Psoas muscle (tissue), 8 donors: ENCODE results near the gene NBEA. TPM values are rescaled to one million over a fixed set of nuclear protein-coding genes. Genes with fewer than 3 reads are reported as not detected.

Source experiments
- ATAC-seq, 4 donors: fragments of 200-7000 bp; cut with Tn5 transposase; one replicate each; pipeline ENCODE4 v1.9.1; 2020; ENCODE audit warnings: moderate library complexity in 3 of 4, mild to moderate bottlenecking in 2 of 4
- DNase-seq, 2 donors: peaks; one replicate each; pipeline ENCODE4 v3.0.0-alpha.2; 2020
- H3K27ac ChIP-seq: fragments of 200-600 bp; one replicate; pipeline ENCODE4 v1.8.0; 2022
- H3K27me3 ChIP-seq, 3 donors: fragments of 200-600 bp in 1 of 3; one replicate each; pipeline versions ENCODE4 v1.6.1 to v1.8.0; 2013 to 2022; ENCODE audit warnings: low read length in 2 of 3, mild to moderate bottlenecking in 2 of 3, moderate library complexity in 1 of 3; ENCODE audit not compliant: insufficient read depth in 3 of 3
- H3K36me3 ChIP-seq, 2 donors: fragments of 200-600 bp in 1 of 2; one replicate each; pipeline versions ENCODE4 v1.6.1 to v1.8.0; 2013 to 2022; ENCODE audit warnings: low read depth in 1 of 2, mild to moderate bottlenecking in 1 of 2, moderate library complexity in 1 of 2; ENCODE audit not compliant: insufficient read depth in 1 of 2
- H3K4me1 ChIP-seq: fragments of 200-600 bp; one replicate; pipeline ENCODE4 v1.8.0; 2022
- H3K4me3 ChIP-seq: fragments of 200-600 bp; one replicate; pipeline ENCODE4 v1.8.0; 2022; ENCODE audit warnings: mild to moderate bottlenecking
- H3K9me3 ChIP-seq: fragments of 200-600 bp; one replicate; pipeline ENCODE4 v1.8.0; 2022
- CTCF ChIP-seq: fragments of 200-600 bp; IDR thresholded peaks from one replicate; pipeline ENCODE4 v1.8.0; 2022; ENCODE audit warnings: antibody characterized with exemption
- WGBS, 3 donors: extraction: QIAGEN DNeasy Blood & Tissue Kit; methylation state at CpG; one replicate each; pipeline versions ENCODE4 v1.1.6 to v1.1.7; 2013; 5-methylcytosine and 5-hydroxymethylcytosine counted together
- intact Hi-C, 2 donors: fragments of 100-400 bp; cut with DNase I; formaldehyde crosslinking; loops; one replicate each; pipeline versions ENCODE4 v1.11.0 to v1.14.2; 2022
- polyA plus RNA-seq, 3 donors: library from polyadenylated mRNA; stranded (reverse); fragments of 200-250 nt; gene quantifications; one replicate each; pipeline ENCODE4 v1.2.3, GENCODE V29; 2013
- total RNA-seq, 4 donors: library from RNA; stranded (reverse); fragmentation: NEBNext Ultra II Directional in 2 of 4; extraction: Animal tissue kit (Norgen Biotek cat#: 25700) in 2 of 4; gene quantifications; one replicate each; pipeline versions ENCODE4 v1.2.1 to v1.2.4, GENCODE V29; 2021 to 2023
- donor health status: healthy with polysubstance abuse.
- donor health status: DM: no; HTN: no; CAD: no; lungs with moderate emphysema.
- donor health status: Bipolar disorder and iron deficiency.
- donor health status: healthy.
- donor health status: DM: yes; HTN: yes; CAD: no.
- donor health status: DM: no; HTN: no; CAD: no.
- donor health status: DM: no; HTN: no; CAD: no.
- donor health status: DM: yes; HTN: yes; CAD: no.

NBEA gene
- total and polyA plus RNA-seq, 7 donors: 0.99 to 5.3 (median 1.5) TPM

- no peak overlapping the region for H3K4me3 ChIP-seq
- intact Hi-C loops: no loop called here
- H3K9me3 ChIP-seq: no peaks in the 10 kb centered on the region
- no peak for TF ChIP-seq CTCF
- 73 to 80% (median 75%) methylated on average over 3 of the region's 3 CpGs for WGBS, 3 donors
- no peak for ATAC-seq
- H3K27ac ChIP-seq: no peak overlapping the region
- H3K27me3 ChIP-seq: no peaks in the 10 kb centered on the region
- H3K4me1 ChIP-seq: no peaks in the 10 kb centered on the region
- DNase-seq: no peak
- H3K36me3 ChIP-seq: peaks cover 0 to 5% of the 10 kb centered on the region in 2 donors
Measured at GRCh38 chr13:35554972-35555623, 613.0 kb downstream of the NBEA start.

- Histone ChIP-seq H3K27ac (no peak overlapping the region), H3K36me3 (peaks cover 0 to 5% of the 10 kb centered on the region in 2 donors), H3K27me3 (no peaks in the 10 kb centered on the region), H3K4me3 (no peak overlapping the region), H3K9me3 (no peaks in the 10 kb centered on the region), H3K4me1 (no peaks in the 10 kb centered on the region)
- no peak for TF ChIP-seq CTCF
- intact Hi-C loops: no loop called here
- DNase-seq: no peak
- WGBS, 3 donors: 77 to 86% (median 85%) methylated on average over 3 of the region's 3 CpGs
- no peak for ATAC-seq
Measured at GRCh38 chr13:35557475-35557874, 615.4 kb downstream of the NBEA start.

GRCh38 chr13:35561540-35561939 lies 619.5 kb downstream of the NBEA start:
- WGBS, 3 donors: 62 to 87% (median 84%) methylated on average over 2 of the region's 2 CpGs
- intact Hi-C loops: no loop called here
- TF ChIP-seq CTCF: no peak

GRCh38 chr13:35565273-35565672 lies 623.2 kb downstream of the NBEA start:
- H3K27ac ChIP-seq: no peak overlapping the region
- no peaks in the 10 kb centered on the region for H3K9me3 ChIP-seq
- no peak overlapping the region for H3K4me3 ChIP-seq
- ATAC-seq: no peak
- H3K36me3 ChIP-seq: peaks cover 0 to 6% of the 10 kb centered on the region in 2 donors
- intact Hi-C loops: no loop called here
- 95 to 100% (median 98%) methylated on average over 1 of the region's 1 CpG for WGBS, 3 donors
- TF ChIP-seq CTCF: no peak
- H3K27me3 ChIP-seq: no peaks in the 10 kb centered on the region
- DNase-seq: no peak
- H3K4me1 ChIP-seq: no peaks in the 10 kb centered on the region

More at GRCh38 chr13:35561540-35561939, 619.5 kb downstream of the NBEA start:
- no peak overlapping the region for H3K27ac ChIP-seq
- ATAC-seq (no peak), DNase-seq (no peak)
- H3K9me3 ChIP-seq: no peaks in the 10 kb centered on the region
- H3K4me3 ChIP-seq: no peak overlapping the region
- H3K4me1 ChIP-seq: no peaks in the 10 kb centered on the region
- H3K27me3 ChIP-seq: no peaks in the 10 kb centered on the region
- H3K36me3 ChIP-seq: no peaks in the 10 kb centered on the region

- TF ChIP-seq CTCF: no peak
- WGBS, 3 donors: 72 to 85% (median 83%) methylated on average over 2 of the region's 2 CpGs
- no peak overlapping the region for H3K27ac ChIP-seq
- H3K9me3 ChIP-seq: no peaks in the 10 kb centered on the region
- H3K27me3 ChIP-seq: no peaks in the 10 kb centered on the region
- no peak for ATAC-seq
- DNase-seq: no peak
- H3K36me3 ChIP-seq: peaks cover 0 to 6% of the 10 kb centered on the region in 2 donors
- no peaks in the 10 kb centered on the region for H3K4me1 ChIP-seq
- no peak overlapping the region for H3K4me3 ChIP-seq
- intact Hi-C loops: no loop called here
Measured at GRCh38 chr13:35566340-35566739, 624.3 kb downstream of the NBEA start.
